GM10847 (cell line): ENCODE results near the gene ENOX1.

ENCODE experiments used
- POLR2A ChIP-seq: IDR thresholded peaks from 2 replicates; pipeline ENCODE4 v1.6.1; 2011; ENCODE audit not compliant: insufficient read length; ENCODE audit errors: extremely low read depth

ENOX1 gene

DNA sequence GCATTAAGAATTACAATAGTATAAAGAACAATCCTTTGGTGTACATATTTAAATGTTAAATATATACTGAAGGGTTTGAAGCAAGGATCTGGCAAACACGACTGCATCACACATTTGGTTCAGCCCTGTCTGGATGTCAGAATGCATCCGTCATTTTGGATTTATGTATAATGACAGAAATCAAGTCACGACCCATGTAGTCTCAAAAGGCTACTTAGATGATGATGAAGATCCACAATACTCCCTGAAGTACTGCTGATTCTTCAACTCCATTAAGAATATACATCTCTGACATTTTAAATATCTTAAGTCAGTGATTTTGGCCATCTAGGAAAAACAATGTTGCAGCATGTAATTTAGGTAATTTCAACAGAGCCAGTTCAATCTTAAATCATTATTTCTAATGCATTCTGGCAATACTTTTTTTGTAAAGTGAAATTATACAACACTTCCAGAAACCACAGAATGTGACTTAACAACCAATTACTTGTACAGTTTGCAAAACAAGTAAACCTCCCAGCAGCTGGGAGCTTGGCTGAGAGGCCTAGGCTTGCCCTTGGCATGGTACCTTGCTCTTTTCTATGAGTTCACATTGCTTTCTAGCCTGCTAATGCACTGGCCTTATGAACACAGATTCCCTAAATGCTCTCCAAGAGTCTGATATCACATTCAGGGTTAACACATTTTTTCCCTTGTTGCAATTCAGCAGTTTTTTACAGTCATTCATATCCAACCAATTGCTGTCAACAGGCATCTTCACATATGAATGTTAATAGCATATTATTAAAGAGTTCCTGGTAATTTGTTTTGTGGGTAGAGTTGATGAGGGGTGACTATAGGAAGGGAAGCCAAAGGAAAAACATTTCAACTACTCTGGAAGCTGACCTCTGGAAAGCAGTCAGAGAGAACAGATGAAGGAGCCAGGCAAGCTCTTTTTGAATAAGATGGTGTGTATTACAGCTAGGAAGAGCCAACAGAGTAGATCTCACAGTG, 175.2 kb downstream of the ENOX1 start:
- TF ChIP-seq POLR2A = no peak

DNA sequence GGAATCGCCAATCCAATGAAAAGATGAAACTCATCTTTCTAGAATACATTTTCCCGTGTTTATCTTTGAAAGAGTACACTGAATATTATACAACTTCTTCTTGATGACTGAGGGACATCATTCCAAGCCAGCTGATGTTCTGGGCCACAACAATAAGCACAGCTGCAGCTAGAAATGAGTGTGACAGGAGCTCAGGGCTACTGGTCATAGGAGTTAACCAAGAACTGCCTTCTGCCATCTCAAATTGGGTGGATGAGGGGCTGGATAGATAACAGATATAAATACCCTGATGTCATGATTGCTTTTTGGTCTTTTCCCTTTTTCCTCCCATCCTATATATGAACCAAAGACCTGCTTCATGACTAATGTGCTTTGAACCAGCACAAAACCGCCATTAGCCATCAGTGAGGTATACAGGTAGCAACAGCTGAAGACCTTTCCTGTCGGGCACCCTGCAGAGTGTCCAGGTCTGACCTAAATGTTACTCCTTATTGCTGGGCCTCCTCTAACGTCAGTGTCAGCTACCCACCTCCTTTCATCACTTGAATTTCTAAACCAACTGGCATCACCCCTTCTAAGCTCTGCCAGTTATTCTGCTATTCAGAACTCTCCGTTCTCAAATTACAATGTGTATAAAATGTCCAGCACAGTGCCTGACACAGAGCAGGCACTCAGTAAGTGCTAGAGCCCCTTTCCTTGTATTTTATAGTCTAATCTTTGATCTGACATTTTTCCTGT, 178.2 kb downstream of the ENOX1 start:
- TF ChIP-seq POLR2A = no peak

DNA sequence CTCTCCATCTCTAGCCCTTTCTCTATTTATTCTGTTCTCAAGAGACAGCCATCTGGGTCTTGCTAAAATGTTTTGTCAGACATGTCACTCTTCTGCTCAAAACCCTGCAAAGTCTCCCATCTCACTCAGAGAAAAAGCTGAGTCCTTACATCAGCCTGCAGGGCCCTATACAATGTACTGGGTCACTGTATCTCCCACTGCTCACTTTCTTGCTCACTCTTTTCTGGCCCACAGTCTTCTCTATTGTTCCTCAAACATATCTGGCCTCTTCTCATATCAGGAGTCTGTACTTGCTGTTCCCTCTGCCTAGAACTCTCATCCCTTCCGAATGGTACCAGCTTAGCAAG, 189.2 kb downstream of the ENOX1 start:
- TF ChIP-seq POLR2A = no peak

DNA sequence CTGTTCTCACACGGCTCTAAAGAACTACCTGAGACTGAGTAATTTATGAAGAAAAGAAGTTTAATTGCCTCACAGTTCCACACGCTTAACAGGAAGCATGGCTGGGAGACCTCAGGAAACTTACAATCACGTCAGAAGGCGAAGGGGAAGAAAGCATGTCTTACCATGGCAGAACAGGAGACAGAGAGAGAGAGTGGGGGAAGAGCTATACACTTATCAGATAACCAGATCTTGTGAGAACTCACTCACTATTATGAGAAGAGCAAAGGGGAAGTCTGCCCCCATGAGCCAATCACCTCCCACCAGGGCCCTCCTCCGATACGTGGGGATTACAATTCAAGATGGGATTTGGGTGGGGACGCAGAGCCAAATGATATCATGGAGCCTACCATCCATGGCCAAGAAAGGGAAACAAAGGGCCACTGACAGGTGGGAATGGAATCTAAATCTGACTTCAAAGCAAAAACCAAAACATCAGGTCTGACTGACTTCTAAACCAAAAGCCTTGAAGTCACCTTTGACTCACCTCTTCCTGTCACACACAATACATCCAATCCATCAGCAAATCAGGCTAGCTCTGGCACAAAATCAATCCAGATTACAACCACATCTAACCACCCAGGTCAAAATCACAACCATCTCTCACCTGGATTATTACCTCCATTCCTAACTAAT, 189.7 kb downstream of the ENOX1 start:
- TF ChIP-seq POLR2A = no peak

DNA sequence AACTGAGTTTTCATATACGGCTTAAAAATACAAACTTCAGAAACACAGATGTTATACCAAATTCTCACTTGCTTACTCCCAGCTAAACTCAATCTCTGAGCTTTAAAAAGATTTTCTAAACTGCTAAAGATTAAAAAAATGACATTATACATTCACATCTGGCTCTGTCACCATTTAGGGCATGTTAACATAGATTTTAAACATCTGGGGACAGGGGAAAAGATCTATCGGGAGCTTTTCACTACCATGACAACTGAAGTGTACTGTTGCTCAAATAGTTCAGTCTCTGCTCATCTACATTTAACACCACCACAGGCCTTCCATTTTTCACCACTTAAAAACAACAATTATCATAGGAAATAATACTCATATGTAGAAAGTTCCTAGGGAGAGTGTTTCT, 190.8 kb downstream of the ENOX1 start:
- no peak for TF ChIP-seq POLR2A

DNA sequence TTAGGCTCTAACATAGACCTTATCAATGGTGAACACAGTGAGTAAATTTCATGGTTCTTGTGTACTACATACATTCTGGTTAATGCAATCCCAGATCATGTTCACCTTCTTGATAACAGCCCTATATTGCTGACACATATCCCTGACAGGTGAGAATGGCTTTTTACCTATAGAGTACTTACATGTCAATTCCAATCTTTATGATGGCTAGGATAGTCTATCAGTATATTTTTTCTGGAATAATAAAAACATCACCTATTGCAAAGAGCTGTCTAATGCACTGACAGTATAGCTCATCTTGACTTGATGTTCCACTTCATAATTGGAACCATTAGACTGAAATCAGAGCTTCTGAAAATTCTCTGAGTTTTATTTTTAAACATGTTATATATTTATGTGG, 199.4 kb downstream of the ENOX1 start:
- TF ChIP-seq POLR2A = no peak

DNA sequence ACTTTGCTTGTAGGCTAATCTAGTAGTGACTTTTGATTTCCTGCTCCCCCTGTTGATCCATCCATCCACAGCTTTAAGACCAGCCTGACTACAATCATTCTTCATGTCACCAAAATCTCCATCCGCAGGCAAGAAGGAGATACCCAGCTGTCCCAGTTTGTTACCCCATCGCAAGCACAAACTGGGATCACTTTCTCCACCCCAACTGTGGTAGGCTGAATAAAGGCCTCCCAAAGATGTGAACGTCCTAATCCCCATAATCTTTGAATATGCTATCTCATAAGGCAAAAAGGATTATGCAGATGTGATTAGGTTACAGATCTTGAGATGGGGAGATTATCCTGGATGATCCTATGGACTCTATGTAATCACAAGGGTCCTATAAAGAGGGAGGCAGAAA, 202.0 kb downstream of the ENOX1 start:
- no peak for TF ChIP-seq POLR2A

DNA sequence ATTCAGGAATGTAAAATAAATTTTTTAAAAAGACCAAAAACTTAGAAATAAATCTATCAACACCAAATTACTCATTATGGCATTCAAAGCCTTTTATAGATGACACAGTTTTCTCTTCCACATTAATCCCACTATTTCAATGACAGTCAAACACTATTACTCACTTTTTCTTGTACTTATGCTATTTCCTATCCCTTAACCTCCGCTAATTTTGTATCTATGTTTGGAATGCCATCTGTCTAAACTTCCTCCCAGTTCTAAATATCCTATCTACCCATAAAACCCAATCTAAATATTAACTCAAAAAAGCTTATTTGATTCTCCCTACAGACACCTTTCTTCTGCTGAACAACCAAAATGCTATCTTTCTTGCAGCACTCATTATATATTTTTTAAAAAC, 203.5 kb downstream of the ENOX1 start:
- TF ChIP-seq POLR2A = no peak

DNA sequence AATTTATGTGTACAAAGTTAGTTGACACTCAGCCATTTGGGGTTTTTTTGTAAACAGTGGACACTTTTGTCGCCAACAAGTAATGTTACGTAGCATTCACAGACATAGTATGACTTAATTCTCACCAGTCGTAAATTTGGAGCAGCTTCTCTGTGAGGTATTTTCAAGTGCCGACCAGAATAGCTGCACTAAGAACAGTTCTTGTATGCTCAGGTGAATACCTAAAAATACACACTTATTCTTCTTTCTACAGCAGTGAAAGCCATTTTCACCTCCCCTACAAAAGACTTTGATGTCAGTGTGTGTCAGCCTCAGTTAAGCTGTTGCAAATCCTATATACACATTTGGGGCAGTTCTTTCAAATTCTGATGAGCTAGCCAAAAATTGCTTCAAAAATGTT, 206.5 kb downstream of the ENOX1 start:
- TF ChIP-seq POLR2A = no peak

DNA sequence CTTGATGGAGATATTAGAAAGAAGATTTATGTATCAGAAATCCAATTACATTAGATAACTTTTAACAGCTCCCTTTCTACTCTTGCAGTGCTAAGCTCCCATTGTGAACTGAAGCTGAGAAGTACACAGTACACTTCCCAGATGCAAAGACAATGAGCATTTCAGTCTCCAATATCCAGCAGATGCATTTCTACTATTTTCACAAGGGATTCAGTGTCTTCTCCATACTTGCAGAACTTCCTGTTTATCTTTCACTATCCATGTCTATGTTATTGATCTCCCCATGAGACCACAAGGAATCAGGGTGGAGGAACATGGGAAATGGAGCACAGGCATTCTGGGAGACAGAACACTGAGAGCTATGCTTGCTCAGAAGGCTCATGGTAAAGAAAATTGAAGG, 207.5 kb downstream of the ENOX1 start:
- no peak for TF ChIP-seq POLR2A

DNA sequence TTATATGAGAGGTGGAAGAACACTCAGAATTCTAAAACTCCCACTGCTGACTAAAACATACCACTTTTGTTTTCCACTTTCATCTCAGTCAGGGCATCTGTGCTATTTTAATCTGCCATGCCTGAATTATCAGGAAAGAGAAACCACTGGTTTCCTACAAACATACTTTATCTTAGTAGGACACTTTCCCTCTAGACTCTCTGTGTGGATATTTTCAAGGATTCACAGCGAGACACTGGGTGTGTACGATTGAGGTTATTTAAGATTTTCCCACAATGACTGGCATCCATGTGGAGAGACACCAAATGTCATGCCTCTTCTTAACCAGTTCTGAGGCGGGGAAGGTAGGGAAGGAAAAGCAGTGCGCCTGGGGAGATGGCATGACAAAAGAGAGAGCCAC, 212.2 kb downstream of the ENOX1 start:
- TF ChIP-seq POLR2A = no peak

DNA sequence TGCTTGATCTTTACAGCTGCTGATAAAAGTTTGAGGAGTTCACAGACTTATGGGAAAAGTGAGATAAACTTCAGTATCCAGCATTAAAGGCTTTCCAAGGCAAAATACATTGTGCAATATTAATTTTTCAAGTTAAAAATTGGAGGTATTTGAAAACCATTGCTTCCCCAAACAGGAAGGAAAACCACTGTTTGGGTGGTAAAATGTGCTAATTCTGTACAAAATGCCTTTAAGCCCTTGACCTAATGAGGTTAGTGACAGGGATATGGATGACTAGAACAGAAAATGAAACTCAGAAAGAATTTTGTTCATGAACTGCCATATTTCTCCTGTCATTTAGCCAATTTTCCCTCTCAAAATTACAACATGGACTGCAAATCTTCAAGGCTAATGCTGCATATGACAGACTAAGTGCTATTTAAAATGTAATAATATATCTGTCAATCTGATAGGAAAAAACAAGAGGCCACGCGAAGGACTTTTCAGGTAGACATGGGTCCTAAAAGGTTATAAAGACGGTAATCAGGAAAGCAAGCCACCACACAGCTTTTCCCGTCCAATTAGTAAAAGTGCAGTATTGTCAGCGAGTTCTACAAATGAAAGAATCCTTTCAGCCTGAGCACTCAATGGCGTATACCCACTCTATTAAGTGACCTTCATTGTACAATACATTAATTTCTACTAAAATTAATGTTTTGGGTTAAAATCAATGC, 212.8 kb downstream of the ENOX1 start:
- no peak for TF ChIP-seq POLR2A

DNA sequence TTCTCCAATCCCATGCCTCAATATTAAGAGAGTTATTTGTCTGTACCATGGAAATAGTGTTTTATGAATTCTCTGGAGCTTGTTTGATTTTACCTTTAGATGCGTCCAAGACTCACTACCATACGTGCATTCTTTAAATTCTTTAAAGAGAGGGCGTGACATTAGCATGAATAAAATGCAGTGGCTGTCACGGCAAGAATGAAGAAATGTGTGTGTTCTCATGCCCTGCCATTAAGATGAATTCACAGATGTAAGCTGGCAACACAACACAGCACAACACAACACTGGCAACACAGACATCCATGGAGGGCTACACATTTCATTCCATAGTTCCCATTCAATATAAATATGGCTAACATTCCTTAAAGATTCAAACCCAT, 213.4 kb downstream of the ENOX1 start:
- TF ChIP-seq POLR2A = no peak

DNA sequence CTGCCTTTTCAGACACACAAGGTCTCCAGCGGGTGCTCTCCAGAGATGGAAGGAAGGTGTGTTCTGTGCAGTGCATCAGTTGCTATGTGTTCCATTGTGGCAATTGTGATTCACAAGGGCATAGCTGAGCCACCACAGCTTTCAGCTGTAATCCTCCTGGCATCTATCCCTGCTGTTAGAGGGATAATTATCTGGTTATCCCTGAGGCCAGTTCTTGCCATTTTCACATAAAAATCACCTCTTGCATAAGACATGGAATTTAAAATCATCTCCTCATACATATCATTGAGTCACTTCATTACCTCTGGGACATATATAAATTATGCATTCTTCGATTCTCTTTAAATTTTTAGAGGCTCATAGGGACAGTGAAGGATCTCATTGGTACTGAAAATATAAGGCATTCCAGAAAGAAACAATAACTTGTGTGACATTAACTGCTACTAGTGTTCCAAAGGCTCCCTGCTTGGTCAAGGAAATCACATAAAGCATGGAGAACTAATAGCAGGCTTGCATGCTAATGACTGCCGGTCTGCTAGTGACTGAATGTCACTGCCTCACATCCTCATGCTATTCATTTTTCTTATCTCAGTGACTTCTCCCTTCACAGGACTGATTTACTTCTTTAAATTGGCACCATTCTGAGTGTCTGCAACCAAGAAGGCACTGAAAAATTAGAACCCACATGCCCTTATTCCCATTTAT, 214.0 kb downstream of the ENOX1 start:
- TF ChIP-seq POLR2A = no peak

DNA sequence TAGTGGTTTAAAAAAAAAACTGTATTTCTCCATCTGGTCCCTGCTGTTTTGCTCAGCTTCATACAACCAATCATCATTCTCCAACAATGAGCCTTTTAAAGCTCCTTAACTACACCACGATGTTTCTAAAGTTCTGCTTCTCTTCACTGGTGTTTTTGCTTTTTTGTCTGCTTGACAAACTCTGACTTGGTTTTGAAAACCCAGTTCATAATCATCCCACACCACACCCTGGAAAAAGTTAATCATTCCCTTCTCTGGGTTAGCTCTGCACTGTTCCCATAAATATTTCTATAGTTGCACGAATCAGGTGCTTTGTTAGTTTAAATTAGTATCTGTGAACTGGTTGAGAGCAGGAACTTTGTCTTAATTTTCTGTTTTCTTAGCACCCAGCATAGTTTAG, 217.1 kb downstream of the ENOX1 start:
- no peak for TF ChIP-seq POLR2A
